ENCODE results near the gene TTBK2. TPM values are rescaled to one million over a fixed set of nuclear protein-coding genes. Genes with fewer than 3 reads are reported as not detected.

TTBK2 gene
- total RNA-seq, 1 donor from 2014 or later = 32.4 TPM

- H3K9me3 ChIP-seq (ENCODE audit: low read depth) = no peaks in the 10 kb centered on the region
- no peaks in the 10 kb centered on the region for H3K79me2 ChIP-seq (ENCODE audit: low read depth)
- peaks cover 16% of the 10 kb centered on the region for H3K36me3 Mint-ChIP-seq
- H3K4me2 ChIP-seq = peak overlapping the region; percentile 1
- H3K27ac Mint-ChIP-seq = no peak overlapping the region
- no peak for TF ChIP-seq EZH2 (IDR thresholded peaks at IDR 0.05)
- no peak for TF ChIP-seq CTCF (IDR thresholded peaks at IDR 0.05)
- no peak for TF ChIP-seq EZH2phosphoT487 (IDR thresholded peaks at IDR 0.05)
- no peak overlapping the region for H2AFZ ChIP-seq (replicated peaks)
- no peak overlapping the region for H3K9ac ChIP-seq
- no peaks in the 10 kb centered on the region for H3K9me3 Mint-ChIP-seq
- no peak overlapping the region for H3K4me3 Mint-ChIP-seq
- peaks cover 7% of the 10 kb centered on the region for H3K4me1 Mint-ChIP-seq
- H3K27ac ChIP-seq = no peak overlapping the region
- no peaks in the 10 kb centered on the region for H3K36me3 ChIP-seq
- H3F3A ChIP-seq (ENCODE audit: low read depth) = peaks cover 4% of the 10 kb centered on the region
- peak; percentile 8 for DNase-seq (ENCODE audit: low spot score)
- peaks cover 10% of the 10 kb centered on the region for H3K4me1 ChIP-seq
- peaks cover under 1% of the 10 kb centered on the region for H3K27me3 Mint-ChIP-seq (ENCODE audit: insufficient read depth, low read depth)
- H4K20me1 ChIP-seq (ENCODE audit: low read depth) = no peaks in the 10 kb centered on the region
- H3K27me3 ChIP-seq = no peaks in the 10 kb centered on the region
- H3K4me3 ChIP-seq = no peak overlapping the region
Measured at GRCh38 chr15:42796955-42797782, 123.4 kb downstream of the TTBK2 start.

DNA sequence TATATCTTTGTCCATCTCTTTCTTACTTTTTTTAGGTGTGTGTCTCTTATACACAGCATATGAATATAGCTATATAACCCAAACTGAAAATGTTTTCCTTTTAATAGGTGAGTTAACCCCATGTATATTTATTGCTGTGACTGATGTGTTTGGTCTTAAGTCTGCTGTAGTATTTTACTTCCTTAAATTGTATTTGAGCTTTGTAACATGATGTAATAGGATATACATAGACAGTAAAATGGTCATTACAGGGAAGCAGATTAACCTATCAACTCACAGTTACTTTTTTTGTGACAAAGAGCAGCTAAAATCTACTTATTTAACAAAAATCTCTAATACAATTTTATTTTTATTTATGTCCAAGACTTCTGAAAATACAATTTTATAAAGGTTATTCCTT is 131.9 kb downstream of the TTBK2 start:
- no peaks in the 10 kb centered on the region for H3K79me2 ChIP-seq (ENCODE audit: low read depth)
- Mint-ChIP-seq H3K36me3 (peaks cover 2% of the 10 kb centered on the region), H3K9me3 (no peaks in the 10 kb centered on the region), H3K27ac (no peak overlapping the region), H3K4me3 (no peak overlapping the region), H3K4me1 (peaks cover 4% of the 10 kb centered on the region), H3K27me3 (ENCODE audit: insufficient read depth, low read depth) (peaks cover 2% of the 10 kb centered on the region)
- H4K20me1 ChIP-seq (ENCODE audit: low read depth) = no peaks in the 10 kb centered on the region
- no peaks in the 10 kb centered on the region for H3F3A ChIP-seq (ENCODE audit: low read depth)
- H3K36me3 ChIP-seq = no peaks in the 10 kb centered on the region
- no peaks in the 10 kb centered on the region for H3K27me3 ChIP-seq
- no peak overlapping the region for H3K9ac ChIP-seq
- no peak for DNase-seq (ENCODE audit: low spot score)
- H3K4me3 ChIP-seq = no peak overlapping the region
- no peak overlapping the region for H3K27ac ChIP-seq
- H3K4me1 ChIP-seq = no peaks in the 10 kb centered on the region
- no peak overlapping the region for H2AFZ ChIP-seq (replicated peaks)
- H3K4me2 ChIP-seq = no peak overlapping the region
- no peaks in the 10 kb centered on the region for H3K9me3 ChIP-seq (ENCODE audit: low read depth)
- TF ChIP-seq EZH2phosphoT487 (IDR thresholded peaks at IDR 0.05) (no peak), CTCF (IDR thresholded peaks at IDR 0.05) (no peak), EZH2 (IDR thresholded peaks at IDR 0.05) (no peak)

DNA sequence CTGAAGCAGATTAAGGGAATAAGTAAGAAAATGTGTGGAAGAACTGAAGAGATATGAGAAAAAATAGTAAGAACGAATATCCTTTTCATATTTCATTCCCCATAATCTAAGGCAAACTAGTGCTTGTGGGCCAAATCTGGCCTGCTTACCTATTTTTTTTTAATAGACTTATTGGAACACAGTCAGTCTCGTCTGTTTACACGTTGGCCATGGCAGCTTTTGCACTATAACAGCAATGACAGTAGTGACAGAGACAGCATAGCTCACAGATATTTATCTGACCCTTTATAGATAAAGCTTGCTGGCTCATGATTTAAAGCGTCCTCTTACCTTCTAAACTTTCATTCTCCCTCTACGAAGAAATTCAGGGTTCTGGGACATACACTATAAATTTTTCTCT is 133.6 kb downstream of the TTBK2 start:
- no peaks in the 10 kb centered on the region for H3K9me3 ChIP-seq (ENCODE audit: low read depth)
- H3K27me3 ChIP-seq = no peaks in the 10 kb centered on the region
- H3K79me2 ChIP-seq (ENCODE audit: low read depth) = no peaks in the 10 kb centered on the region
- H3K36me3 Mint-ChIP-seq = peaks cover 13% of the 10 kb centered on the region
- no peaks in the 10 kb centered on the region for H3F3A ChIP-seq (ENCODE audit: low read depth)
- H3K27me3 Mint-ChIP-seq (ENCODE audit: insufficient read depth, low read depth) = peaks cover 2% of the 10 kb centered on the region
- no peak for DNase-seq (ENCODE audit: low spot score)
- H2AFZ ChIP-seq (replicated peaks) = no peak overlapping the region
- no peaks in the 10 kb centered on the region for H4K20me1 ChIP-seq (ENCODE audit: low read depth)
- no peaks in the 10 kb centered on the region for H3K9me3 Mint-ChIP-seq
- no peak overlapping the region for H3K9ac ChIP-seq
- no peaks in the 10 kb centered on the region for H3K4me1 ChIP-seq
- H3K4me3 ChIP-seq = no peak overlapping the region
- no peak overlapping the region for H3K4me2 ChIP-seq
- no peaks in the 10 kb centered on the region for H3K36me3 ChIP-seq
- no peak overlapping the region for H3K27ac Mint-ChIP-seq
- no peak for TF ChIP-seq EZH2 (IDR thresholded peaks at IDR 0.05)
- no peak for TF ChIP-seq CTCF (IDR thresholded peaks at IDR 0.05)
- no peak for TF ChIP-seq EZH2phosphoT487 (IDR thresholded peaks at IDR 0.05)
- H3K4me3 Mint-ChIP-seq = no peak overlapping the region
- H3K27ac ChIP-seq = no peak overlapping the region
- peaks cover 4% of the 10 kb centered on the region for H3K4me1 Mint-ChIP-seq

Measured in neural progenitor cell (in vitro differentiated cells).